SK-N-SH treated with all-trans-retinoic acid at 6 μM for 48 hours (cell line): ENCODE data around the gene HS1BP3.

Experiments
- ATAC-seq: fragments of 200-7000 bp; cut with Tn5 transposase; 3 replicates; pipeline ENCODE4 v1.9.1; 2020; ENCODE audit warnings: mild to moderate bottlenecking, moderate library complexity
- ARNTL ChIP-seq: fragments of 450-650 bp; formaldehyde crosslinking; IDR thresholded peaks from 2 replicates; pipeline ENCODE4 v1.5.0; 2020; ENCODE audit warnings: low read depth, mild to moderate bottlenecking, moderate library complexity, borderline replicate concordance
- BACH2 ChIP-seq: fragments of 250-450 bp; sonication (Bioruptor Pico); IDR thresholded peaks from 2 replicates; pipeline ENCODE4 v1.9.0; 2021; ENCODE audit warnings: mild to moderate bottlenecking, borderline replicate concordance
- CREB5 ChIP-seq: fragments of 250-450 bp; sonication (Bioruptor Pico); IDR thresholded peaks from 2 replicates; pipeline ENCODE4 v1.5.1; 2020; ENCODE audit warnings: low read depth, mild to moderate bottlenecking, moderate library complexity
- CSDC2 ChIP-seq: fragments of 250-450 bp; sonication (Bioruptor Pico); IDR thresholded peaks from 2 replicates; pipeline ENCODE4 v1.5.0; 2020; ENCODE audit warnings: mild to moderate bottlenecking, moderate library complexity
- ESRRG ChIP-seq: fragments of 250-450 bp; sonication (Bioruptor Pico); IDR thresholded peaks from 2 replicates; pipeline ENCODE4 v1.6.1; 2021; ENCODE audit warnings: mild to moderate bottlenecking
- GLIS3 ChIP-seq: fragments of 250-450 bp; sonication (Bioruptor Pico); IDR thresholded peaks from 2 replicates; pipeline ENCODE4 v1.5.0; 2020; ENCODE audit warnings: mild to moderate bottlenecking, moderate library complexity
- OSR1 ChIP-seq: fragments of 250-450 bp; sonication (Bioruptor Pico); IDR thresholded peaks from 2 replicates; pipeline ENCODE4 v1.8.0; 2022; ENCODE audit warnings: moderate library complexity, mild to moderate bottlenecking, inconsistent platforms
- PATZ1 ChIP-seq: fragments of 250-450 bp; sonication (Bioruptor Pico); IDR thresholded peaks from 2 replicates; pipeline ENCODE4 v1.8.0; 2020; ENCODE audit warnings: mild to moderate bottlenecking, moderate library complexity, borderline replicate concordance
- PPARA ChIP-seq: fragments of 250-450 bp; sonication (Bioruptor Pico); IDR thresholded peaks from 2 replicates; pipeline ENCODE4 v1.5.0; 2020; ENCODE audit warnings: mild to moderate bottlenecking, borderline replicate concordance
- RARB ChIP-seq: fragments of 250-450 bp; sonication (Bioruptor Pico); IDR thresholded peaks from 2 replicates; pipeline ENCODE4 v1.8.0; 2021; ENCODE audit warnings: mild to moderate bottlenecking, moderate library complexity
- TCF4 ChIP-seq: fragments of 250-450 bp; sonication (Bioruptor Pico); IDR thresholded peaks from 2 replicates; pipeline ENCODE4 v1.8.0; 2021; ENCODE audit warnings: mild to moderate bottlenecking, moderate library complexity, borderline replicate concordance
- TOX ChIP-seq: fragments of 250-450 bp; sonication (Bioruptor Pico); IDR thresholded peaks from 2 replicates; pipeline ENCODE4 v1.8.0; 2021; ENCODE audit warnings: mild to moderate bottlenecking, moderate library complexity, borderline replicate concordance
- ZC3H10 ChIP-seq: fragments of 250-450 bp; sonication (Bioruptor Pico); IDR thresholded peaks from 2 replicates; pipeline ENCODE4 v1.5.1; 2021; ENCODE audit warnings: mild to moderate bottlenecking, moderate library complexity
- ZFP3 ChIP-seq: fragments of 250-450 bp; sonication (Bioruptor Pico); IDR thresholded peaks from 2 replicates; pipeline ENCODE4 v1.5.0; 2020; ENCODE audit warnings: mild to moderate bottlenecking, moderate library complexity
- ZFP30 ChIP-seq: fragments of 450-650 bp; formaldehyde crosslinking; IDR thresholded peaks from 2 replicates; pipeline ENCODE4 v1.5.0; 2022; ENCODE audit warnings: mild to moderate bottlenecking, moderate library complexity
- ZNF565 ChIP-seq: fragments of 450-650 bp; formaldehyde crosslinking; conservative IDR thresholded peaks from 2 replicates; pipeline ENCODE4 v1.5.0; 2020; ENCODE audit warnings: low read depth, mild to moderate bottlenecking, moderate library complexity
- ZNF70 ChIP-seq: fragments of 450-650 bp; formaldehyde crosslinking; IDR thresholded peaks from 2 replicates; pipeline ENCODE4 v1.5.0; 2020; ENCODE audit warnings: mild to moderate bottlenecking, moderate library complexity
- ZNF8 ChIP-seq: fragments of 450-650 bp; formaldehyde crosslinking; IDR thresholded peaks from 2 replicates; pipeline ENCODE4 v1.5.0; 2020; ENCODE audit warnings: mild to moderate bottlenecking, moderate library complexity
- TF ChIP-seq, protein P1 (sequence below): fragments of 250-450 bp; sonication (Bioruptor Pico); IDR thresholded peaks from 2 replicates; pipeline ENCODE4 v1.5.1; 2021; ENCODE audit warnings: mild to moderate bottlenecking, moderate library complexity
- TF ChIP-seq, protein P2 (sequence below): fragments of 250-450 bp; sonication (Bioruptor Pico); IDR thresholded peaks from 2 replicates; pipeline ENCODE4 v1.5.0; 2020; ENCODE audit warnings: mild to moderate bottlenecking, moderate library complexity
- TF ChIP-seq, protein P3 (sequence below): fragments of 250-450 bp; sonication (Bioruptor Pico); IDR thresholded peaks from 2 replicates; pipeline ENCODE4 v1.8.0; 2021; ENCODE audit warnings: low read depth, mild to moderate bottlenecking, moderate library complexity, borderline replicate concordance

The HS1BP3 gene

DNA sequence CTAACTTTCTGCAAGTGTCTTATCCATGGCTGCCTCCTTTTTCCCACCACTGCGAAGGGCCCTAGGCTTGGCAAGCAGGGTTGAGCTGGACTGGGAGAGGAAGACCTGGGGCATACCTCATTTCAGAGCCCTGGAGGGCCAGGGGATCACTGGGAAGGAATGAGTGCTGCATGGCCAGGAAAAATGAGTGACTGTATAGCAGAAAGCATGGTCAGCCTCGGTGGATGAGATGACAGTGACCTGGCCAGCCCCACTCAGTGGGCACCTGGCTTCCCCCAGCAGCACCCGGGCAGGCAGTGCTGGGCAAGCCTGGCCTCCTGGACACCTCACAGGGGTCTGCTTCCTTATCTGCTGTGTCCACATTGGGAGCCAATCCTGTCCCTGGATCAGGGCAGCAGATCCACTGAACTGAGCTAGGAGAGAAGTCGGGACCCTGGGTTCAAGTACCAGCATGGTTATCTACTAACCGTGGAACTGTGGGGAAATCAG lies 76.4 kb downstream of the HS1BP3 start:
- no peak for TF ChIP-seq ZFP3 (CRISPR knock-in tag)
- no peak for TF ChIP-seq ZNF8
- TF ChIP-seq TCF4: no peak
- no peak for TF ChIP-seq ZNF70
- TF ChIP-seq PPARA (CRISPR knock-in tag): no peak
- no peak for TF ChIP-seq ESRRG (CRISPR knock-in tag)
- TF ChIP-seq TOX: no peak
- TF ChIP-seq, protein P1, sequence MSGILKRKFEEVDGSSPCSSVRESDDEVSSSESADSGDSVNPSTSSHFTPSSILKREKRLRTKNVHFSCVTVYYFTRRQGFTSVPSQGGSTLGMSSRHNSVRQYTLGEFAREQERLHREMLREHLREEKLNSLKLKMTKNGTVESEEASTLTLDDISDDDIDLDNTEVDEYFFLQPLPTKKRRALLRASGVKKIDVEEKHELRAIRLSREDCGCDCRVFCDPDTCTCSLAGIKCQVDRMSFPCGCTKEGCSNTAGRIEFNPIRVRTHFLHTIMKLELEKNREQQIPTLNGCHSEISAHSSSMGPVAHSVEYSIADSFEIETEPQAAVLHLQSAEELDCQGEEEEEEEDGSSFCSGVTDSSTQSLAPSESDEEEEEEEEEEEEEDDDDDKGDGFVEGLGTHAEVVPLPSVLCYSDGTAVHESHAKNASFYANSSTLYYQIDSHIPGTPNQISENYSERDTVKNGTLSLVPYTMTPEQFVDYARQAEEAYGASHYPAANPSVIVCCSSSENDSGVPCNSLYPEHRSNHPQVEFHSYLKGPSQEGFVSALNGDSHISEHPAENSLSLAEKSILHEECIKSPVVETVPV (CRISPR knock-in tag): no peak
- TF ChIP-seq GLIS3 (CRISPR knock-in tag): no peak
- no peak for TF ChIP-seq RARB (CRISPR knock-in tag)
- no peak for TF ChIP-seq ZFP30 (CRISPR knock-in tag)
- no peak for TF ChIP-seq CSDC2 (CRISPR knock-in tag)
- no peak for TF ChIP-seq PATZ1 (CRISPR knock-in tag)
- no peak for ATAC-seq

DNA sequence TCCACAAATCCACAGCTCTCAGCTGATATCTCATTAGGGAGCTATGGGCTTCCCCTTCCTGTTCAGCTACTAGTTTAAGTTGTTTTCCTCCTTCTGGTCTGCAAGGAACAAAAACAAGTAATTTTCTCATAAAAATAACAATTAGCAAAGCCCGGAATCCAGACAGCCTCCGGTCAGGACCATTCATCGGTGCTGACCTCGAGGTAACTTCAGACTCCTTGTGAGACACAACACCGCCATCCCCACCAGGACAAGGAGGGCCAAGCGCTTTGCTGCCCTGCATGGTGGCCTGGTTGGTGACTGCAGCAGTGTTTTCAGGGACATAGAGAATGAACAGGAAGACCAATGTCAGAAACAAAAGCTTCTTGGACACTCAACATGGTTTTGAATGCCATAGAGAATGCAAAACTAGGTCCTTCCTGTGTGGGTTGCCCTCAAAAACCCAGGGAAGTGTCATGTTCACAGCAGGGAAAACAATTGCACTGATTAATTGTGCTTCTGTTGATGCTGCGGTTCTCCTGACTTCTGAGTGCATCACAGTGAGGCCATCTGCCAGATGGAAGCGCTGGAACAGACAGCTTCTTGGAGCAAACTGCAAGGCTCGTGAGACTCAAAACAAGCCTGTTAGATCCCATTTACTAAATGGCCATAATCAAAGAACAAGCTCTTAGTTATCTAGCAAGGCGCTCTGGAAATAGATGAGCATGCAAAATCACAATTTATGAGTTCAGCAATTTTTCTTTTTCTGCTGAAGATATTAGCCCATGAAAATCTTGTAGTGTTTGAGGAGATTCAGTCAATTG lies 77.1 kb downstream of the HS1BP3 start:
- TF ChIP-seq CSDC2 (CRISPR knock-in tag): no peak
- TF ChIP-seq OSR1 (CRISPR knock-in tag): no peak
- no peak for TF ChIP-seq ZNF8
- TF ChIP-seq BACH2 (CRISPR knock-in tag): no peak
- no peak for TF ChIP-seq CREB5
- TF ChIP-seq PPARA (CRISPR knock-in tag): 0 out of 2 replicates have a peak, but pooled peaks have one; percentile 39
- TF ChIP-seq GLIS3 (CRISPR knock-in tag): no peak
- TF ChIP-seq ESRRG (CRISPR knock-in tag): no peak
- no peak for TF ChIP-seq ARNTL (CRISPR knock-in tag)
- TF ChIP-seq TCF4: 0 out of 2 replicates have a peak, but pooled peaks have one; percentile 11
- ATAC-seq: no peak

- TF ChIP-seq RARB (CRISPR knock-in tag) (no peak), TCF4 (no peak), ZFP30 (CRISPR knock-in tag) (no peak), PATZ1 (CRISPR knock-in tag) (no peak), CREB5 (no peak), TOX (no peak), ZNF8 (no peak), PPARA (CRISPR knock-in tag) (no peak), GLIS3 (CRISPR knock-in tag) (no peak), CSDC2 (CRISPR knock-in tag) (no peak), ZNF565 (no peak), ZFP3 (CRISPR knock-in tag) (no peak), ZNF70 (no peak), ZC3H10 (CRISPR knock-in tag) (no peak)
- TF ChIP-seq, protein P2, sequence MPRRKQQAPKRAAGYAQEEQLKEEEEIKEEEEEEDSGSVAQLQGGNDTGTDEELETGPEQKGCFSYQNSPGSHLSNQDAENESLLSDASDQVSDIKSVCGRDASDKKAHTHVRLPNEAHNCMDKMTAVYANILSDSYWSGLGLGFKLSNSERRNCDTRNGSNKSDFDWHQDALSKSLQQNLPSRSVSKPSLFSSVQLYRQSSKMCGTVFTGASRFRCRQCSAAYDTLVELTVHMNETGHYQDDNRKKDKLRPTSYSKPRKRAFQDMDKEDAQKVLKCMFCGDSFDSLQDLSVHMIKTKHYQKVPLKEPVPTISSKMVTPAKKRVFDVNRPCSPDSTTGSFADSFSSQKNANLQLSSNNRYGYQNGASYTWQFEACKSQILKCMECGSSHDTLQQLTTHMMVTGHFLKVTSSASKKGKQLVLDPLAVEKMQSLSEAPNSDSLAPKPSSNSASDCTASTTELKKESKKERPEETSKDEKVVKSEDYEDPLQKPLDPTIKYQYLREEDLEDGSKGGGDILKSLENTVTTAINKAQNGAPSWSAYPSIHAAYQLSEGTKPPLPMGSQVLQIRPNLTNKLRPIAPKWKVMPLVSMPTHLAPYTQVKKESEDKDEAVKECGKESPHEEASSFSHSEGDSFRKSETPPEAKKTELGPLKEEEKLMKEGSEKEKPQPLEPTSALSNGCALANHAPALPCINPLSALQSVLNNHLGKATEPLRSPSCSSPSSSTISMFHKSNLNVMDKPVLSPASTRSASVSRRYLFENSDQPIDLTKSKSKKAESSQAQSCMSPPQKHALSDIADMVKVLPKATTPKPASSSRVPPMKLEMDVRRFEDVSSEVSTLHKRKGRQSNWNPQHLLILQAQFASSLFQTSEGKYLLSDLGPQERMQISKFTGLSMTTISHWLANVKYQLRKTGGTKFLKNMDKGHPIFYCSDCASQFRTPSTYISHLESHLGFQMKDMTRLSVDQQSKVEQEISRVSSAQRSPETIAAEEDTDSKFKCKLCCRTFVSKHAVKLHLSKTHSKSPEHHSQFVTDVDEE (CRISPR knock-in tag): no peak
- TF ChIP-seq, protein P3, sequence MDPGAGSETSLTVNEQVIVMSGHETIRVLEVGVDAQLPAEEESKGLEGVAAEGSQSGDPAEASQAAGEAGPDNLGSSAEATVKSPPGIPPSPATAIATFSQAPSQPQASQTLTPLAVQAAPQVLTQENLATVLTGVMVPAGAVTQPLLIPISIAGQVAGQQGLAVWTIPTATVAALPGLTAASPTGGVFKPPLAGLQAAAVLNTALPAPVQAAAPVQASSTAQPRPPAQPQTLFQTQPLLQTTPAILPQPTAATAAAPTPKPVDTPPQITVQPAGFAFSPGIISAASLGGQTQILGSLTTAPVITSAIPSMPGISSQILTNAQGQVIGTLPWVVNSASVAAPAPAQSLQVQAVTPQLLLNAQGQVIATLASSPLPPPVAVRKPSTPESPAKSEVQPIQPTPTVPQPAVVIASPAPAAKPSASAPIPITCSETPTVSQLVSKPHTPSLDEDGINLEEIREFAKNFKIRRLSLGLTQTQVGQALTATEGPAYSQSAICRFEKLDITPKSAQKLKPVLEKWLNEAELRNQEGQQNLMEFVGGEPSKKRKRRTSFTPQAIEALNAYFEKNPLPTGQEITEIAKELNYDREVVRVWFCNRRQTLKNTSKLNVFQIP: no peak
- TF ChIP-seq, all 23 proteins: peak for 0
- no peak for ATAC-seq
Observed at GRCh38 chr2:20572221-20572620, 78.7 kb downstream of the HS1BP3 start.
